Measurements from ENCODE around the gene SEMA5A. TPM values are rescaled to one million over a fixed set of nuclear protein-coding genes. Genes with fewer than 3 reads are reported as not detected.

Gene SEMA5A
- total and polyA plus RNA-seq, 2 of the 13 experiments (the other 11 are each of a cell fraction or from before 2014, with no cell fraction given), result 0.01 TPM; not detected in 1

DNA sequence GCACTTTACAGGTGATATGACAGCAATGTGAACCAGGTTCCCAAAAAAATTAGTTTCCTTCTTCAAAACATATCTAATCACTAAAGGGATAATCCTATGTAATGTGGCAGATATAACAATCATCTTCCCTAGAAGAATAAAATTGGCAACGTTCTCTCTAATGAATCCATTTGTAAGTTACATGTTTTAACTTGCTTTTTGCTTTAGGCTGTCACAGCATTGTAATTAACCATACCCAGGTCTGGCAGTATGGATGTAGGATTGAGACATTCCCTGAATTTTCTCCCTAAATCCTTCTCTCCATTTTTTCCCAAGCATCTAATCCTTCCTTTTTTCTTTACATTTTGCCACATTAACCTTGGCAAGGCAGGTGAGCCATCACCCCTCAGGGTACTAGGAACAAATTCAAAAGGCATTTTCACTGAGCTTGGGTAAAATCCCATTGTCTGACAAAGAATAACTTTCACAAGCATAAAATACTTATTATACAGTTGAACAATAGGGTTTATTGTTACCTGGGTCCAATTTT lies 548.3 kb downstream of the SEMA5A start:
- Histone ChIP-seq H3K27ac (ENCODE audit: extremely low read length, insufficient read depth, low read length) (no peak overlapping the region), H3K4me2 (ENCODE audit: low read depth, low read length) (no peak overlapping the region)
- POLR2A ChIA-PET, result no interaction called here

DNA sequence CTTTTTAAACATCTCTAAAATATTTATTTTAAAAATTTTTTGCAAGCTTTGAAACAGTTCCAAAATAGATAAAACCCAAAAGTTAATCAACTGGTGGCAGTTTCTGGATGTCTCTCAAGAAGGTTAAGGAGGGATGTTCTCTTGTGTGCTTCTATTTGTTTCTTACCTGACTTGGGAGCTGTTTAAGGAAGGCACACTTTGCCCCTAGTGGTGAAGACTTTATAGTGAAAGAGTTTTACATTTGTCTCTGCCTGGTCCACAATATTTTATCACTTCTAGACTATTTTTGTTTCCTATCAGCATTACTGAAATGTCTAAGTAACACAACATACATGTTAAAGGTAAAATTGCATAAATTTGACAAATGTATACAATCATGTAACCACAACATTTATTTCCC lies 552.8 kb downstream of the SEMA5A start:
- no peak overlapping the region for H3K27ac ChIP-seq (ENCODE audit: extremely low read length, insufficient read depth, low read length)
- H3K9me3 ChIP-seq (ENCODE audit: low read length), result peaks cover 76% of the 10 kb centered on the region
- no peaks in the 10 kb centered on the region for H4K20me1 ChIP-seq (ENCODE audit: insufficient read depth, low read length)
- no peak for ATAC-seq
- no peak overlapping the region for H3K9ac ChIP-seq (ENCODE audit: insufficient read depth, low read depth, low read length)
- H2AFZ ChIP-seq (ENCODE audit: low read length), result no peak overlapping the region
- BruUV-seq (replicated peaks), result no TSS peak
- FAIRE-seq, result no peak
- H3K36me3 ChIP-seq (replicated peaks in 1 of 2; ENCODE audit: control insufficient read depth in 1 of 2, insufficient read depth in 2 of 2, low read length in 2 of 2), result no peaks in the 10 kb centered on the region
- no peaks in the 10 kb centered on the region for H3K79me2 ChIP-seq (ENCODE audit: insufficient read depth, low read length)
- H3K4me2 ChIP-seq (ENCODE audit: low read depth, low read length), result no peak overlapping the region
- ChIA-PET POLR2A (no interaction called here), CTCF (ENCODE audit: low intra/inter-chr PET ratio, low total read pairs) (no interaction called here)
- DNase-seq (ENCODE audit: low spot score), result no peak
- H3K27me3 ChIP-seq (ENCODE audit: control insufficient read depth in 1 of 2, insufficient read depth in 2 of 2, low read length in 2 of 2), result no peaks in the 10 kb centered on the region
- intact Hi-C loops (cut with micrococcal nuclease; ENCODE audit: unreplicated experiment) (no loop called here), in situ Hi-C loops (cut with HindIII; ENCODE audit: extremely low pct_ligation_motif_present, low pct_unique_long_range_greater_than_20kb) (no loop called here)
- H3K4me1 ChIP-seq (ENCODE audit: insufficient read depth, low read length), result no peaks in the 10 kb centered on the region
- H3K4me3 ChIP-seq (replicated peaks in 1 of 3; ENCODE audit: insufficient read depth in 1 of 3, low read depth in 2 of 3, low read length in 3 of 3), result no peak overlapping the region
- TF ChIP-seq MEF2D (CRISPR knock-in tag; IDR thresholded peaks at IDR 0.05), result no peak
- TF ChIP-seq GABPA (IDR thresholded peaks at IDR 0.05; ENCODE audit: low read depth, low read length), result no peak
- TF ChIP-seq GABPA (CRISPR knock-in tag; IDR thresholded peaks at IDR 0.05; ENCODE audit: low read depth), result no peak
- TF ChIP-seq, protein P1, sequence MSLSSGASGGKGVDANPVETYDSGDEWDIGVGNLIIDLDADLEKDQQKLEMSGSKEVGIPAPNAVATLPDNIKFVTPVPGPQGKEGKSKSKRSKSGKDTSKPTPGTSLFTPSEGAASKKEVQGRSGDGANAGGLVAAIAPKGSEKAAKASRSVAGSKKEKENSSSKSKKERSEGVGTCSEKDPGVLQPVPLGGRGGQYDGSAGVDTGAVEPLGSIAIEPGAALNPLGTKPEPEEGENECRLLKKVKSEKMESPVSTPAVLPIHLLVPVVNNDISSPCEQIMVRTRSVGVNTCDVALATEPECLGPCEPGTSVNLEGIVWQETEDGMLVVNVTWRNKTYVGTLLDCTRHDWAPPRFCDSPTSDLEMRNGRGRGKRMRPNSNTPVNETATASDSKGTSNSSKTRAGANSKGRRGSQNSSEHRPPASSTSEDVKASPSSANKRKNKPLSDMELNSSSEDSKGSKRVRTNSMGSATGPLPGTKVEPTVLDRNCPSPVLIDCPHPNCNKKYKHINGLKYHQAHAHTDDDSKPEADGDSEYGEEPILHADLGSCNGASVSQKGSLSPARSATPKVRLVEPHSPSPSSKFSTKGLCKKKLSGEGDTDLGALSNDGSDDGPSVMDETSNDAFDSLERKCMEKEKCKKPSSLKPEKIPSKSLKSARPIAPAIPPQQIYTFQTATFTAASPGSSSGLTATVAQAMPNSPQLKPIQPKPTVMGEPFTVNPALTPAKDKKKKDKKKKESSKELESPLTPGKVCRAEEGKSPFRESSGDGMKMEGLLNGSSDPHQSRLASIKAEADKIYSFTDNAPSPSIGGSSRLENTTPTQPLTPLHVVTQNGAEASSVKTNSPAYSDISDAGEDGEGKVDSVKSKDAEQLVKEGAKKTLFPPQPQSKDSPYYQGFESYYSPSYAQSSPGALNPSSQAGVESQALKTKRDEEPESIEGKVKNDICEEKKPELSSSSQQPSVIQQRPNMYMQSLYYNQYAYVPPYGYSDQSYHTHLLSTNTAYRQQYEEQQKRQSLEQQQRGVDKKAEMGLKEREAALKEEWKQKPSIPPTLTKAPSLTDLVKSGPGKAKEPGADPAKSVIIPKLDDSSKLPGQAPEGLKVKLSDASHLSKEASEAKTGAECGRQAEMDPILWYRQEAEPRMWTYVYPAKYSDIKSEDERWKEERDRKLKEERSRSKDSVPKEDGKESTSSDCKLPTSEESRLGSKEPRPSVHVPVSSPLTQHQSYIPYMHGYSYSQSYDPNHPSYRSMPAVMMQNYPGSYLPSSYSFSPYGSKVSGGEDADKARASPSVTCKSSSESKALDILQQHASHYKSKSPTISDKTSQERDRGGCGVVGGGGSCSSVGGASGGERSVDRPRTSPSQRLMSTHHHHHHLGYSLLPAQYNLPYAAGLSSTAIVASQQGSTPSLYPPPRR (CRISPR knock-in tag; IDR thresholded peaks at IDR 0.05; ENCODE audit: borderline replicate concordance), result no peak
- TF ChIP-seq SRSF9 (IDR thresholded peaks at IDR 0.05; ENCODE audit: borderline replicate concordance, insufficient read depth, low read depth, low read length, poor library complexity, severe bottlenecking), result no peak
- TF ChIP-seq REL (CRISPR knock-in tag; conservative IDR thresholded peaks at IDR 0.05), result no peak
- no peak for TF ChIP-seq ZNF260 (CRISPR knock-in tag; IDR thresholded peaks at IDR 0.05; ENCODE audit: borderline replicate concordance, low read depth)
- TF ChIP-seq CBX1 (IDR thresholded peaks at IDR 0.05; ENCODE audit: low read depth), result no peak
- no peak for TF ChIP-seq NCOA1 (CRISPR knock-in tag; IDR thresholded peaks at IDR 0.05)
- TF ChIP-seq, protein P2, sequence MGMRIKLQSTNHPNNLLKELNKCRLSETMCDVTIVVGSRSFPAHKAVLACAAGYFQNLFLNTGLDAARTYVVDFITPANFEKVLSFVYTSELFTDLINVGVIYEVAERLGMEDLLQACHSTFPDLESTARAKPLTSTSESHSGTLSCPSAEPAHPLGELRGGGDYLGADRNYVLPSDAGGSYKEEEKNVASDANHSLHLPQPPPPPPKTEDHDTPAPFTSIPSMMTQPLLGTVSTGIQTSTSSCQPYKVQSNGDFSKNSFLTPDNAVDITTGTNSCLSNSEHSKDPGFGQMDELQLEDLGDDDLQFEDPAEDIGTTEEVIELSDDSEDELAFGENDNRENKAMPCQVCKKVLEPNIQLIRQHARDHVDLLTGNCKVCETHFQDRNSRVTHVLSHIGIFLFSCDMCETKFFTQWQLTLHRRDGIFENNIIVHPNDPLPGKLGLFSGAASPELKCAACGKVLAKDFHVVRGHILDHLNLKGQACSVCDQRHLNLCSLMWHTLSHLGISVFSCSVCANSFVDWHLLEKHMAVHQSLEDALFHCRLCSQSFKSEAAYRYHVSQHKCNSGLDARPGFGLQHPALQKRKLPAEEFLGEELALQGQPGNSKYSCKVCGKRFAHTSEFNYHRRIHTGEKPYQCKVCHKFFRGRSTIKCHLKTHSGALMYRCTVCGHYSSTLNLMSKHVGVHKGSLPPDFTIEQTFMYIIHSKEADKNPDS (CRISPR knock-in tag; IDR thresholded peaks at IDR 0.05), result no peak

More for the DNA sequence above, 548.3 kb downstream of the SEMA5A start:
- DNase-seq (ENCODE audit: low spot score) (no peak), ATAC-seq (no peak), FAIRE-seq (no peak)
- Histone ChIP-seq H4K20me1 (ENCODE audit: insufficient read depth, low read length) (no peaks in the 10 kb centered on the region), H3K36me3 (replicated peaks in 1 of 2; ENCODE audit: control insufficient read depth in 1 of 2, insufficient read depth in 2 of 2, low read length in 2 of 2) (no peaks in the 10 kb centered on the region), H3K4me3 (replicated peaks in 1 of 3; ENCODE audit: insufficient read depth in 1 of 3, low read depth in 2 of 3, low read length in 3 of 3) (no peak overlapping the region), H3K79me2 (ENCODE audit: insufficient read depth, low read length) (no peaks in the 10 kb centered on the region), H3K9me3 (ENCODE audit: low read length) (peaks cover 50% of the 10 kb centered on the region), H3K4me1 (ENCODE audit: insufficient read depth, low read length) (no peaks in the 10 kb centered on the region), H2AFZ (ENCODE audit: low read length) (no peak overlapping the region), H3K27me3 (ENCODE audit: control insufficient read depth in 1 of 2, insufficient read depth in 2 of 2, low read length in 2 of 2) (no peaks in the 10 kb centered on the region), H3K9ac (ENCODE audit: insufficient read depth, low read depth, low read length) (no peak overlapping the region)
- intact Hi-C loops (cut with micrococcal nuclease; ENCODE audit: unreplicated experiment), result no loop called here
- TF ChIP-seq, protein P3, sequence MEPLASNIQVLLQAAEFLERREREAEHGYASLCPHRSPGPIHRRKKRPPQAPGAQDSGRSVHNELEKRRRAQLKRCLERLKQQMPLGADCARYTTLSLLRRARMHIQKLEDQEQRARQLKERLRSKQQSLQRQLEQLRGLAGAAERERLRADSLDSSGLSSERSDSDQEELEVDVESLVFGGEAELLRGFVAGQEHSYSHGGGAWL (CRISPR knock-in tag; IDR thresholded peaks at IDR 0.05), result no peak
- no peak for TF ChIP-seq CREM (IDR thresholded peaks at IDR 0.05)
- no peak for TF ChIP-seq CREM (CRISPR knock-in tag; IDR thresholded peaks at IDR 0.05)
- no TSS peak for BruUV-seq (replicated peaks)
- in situ Hi-C loops (cut with HindIII; ENCODE audit: extremely low pct_ligation_motif_present, low pct_unique_long_range_greater_than_20kb), result no loop called here
- CTCF ChIA-PET (ENCODE audit: low intra/inter-chr PET ratio, low total read pairs), result no interaction called here
- WGBS (ENCODE audit: low lambda C conversion rate), result 0% methylated on average over 1 of the region's 1 CpG
